ENCODE results near the gene SLC9A7.
A peak's percentile ranks its signal among the peaks of the same experiment; 100 is the strongest.
"Not testable (repeated sequence)": the region's sequence is repeated elsewhere in the genome, so short reads cannot be mapped to it uniquely, and the experiment has no call there.

Gene SLC9A7

GRCh38 chrX:46788902-46789301 is 30.0 kb upstream of the SLC9A7 start (continued):
- no peak for TF ChIP-seq ZBTB10 (tag by site-specific recombination; IDR thresholded peaks at IDR 0.05)
- no peak for TF ChIP-seq ZNF692 (tag by site-specific recombination; IDR thresholded peaks at IDR 0.05)

GRCh38 chrX:46784437-46784836 is 25.5 kb upstream of the SLC9A7 start:
- H3K9me3 ChIP-seq (ENCODE audit: control insufficient read depth, insufficient read depth, low read depth, low read length); H3K4me1 ChIP-seq (ENCODE audit: control insufficient read depth, insufficient read depth, low read length); H3K36me3 ChIP-seq (ENCODE audit: control insufficient read depth in 2 of 2, insufficient read depth in 1 of 2, low read length in 2 of 2); POLR2A ChIA-PET; H3K4me3 ChIP-seq (ENCODE audit: low read depth, low read length); H3K27ac ChIP-seq (ENCODE audit: extremely low read depth, low read depth, low read length): not testable (repeated sequence)
- CTCF ChIA-PET = interaction anchor here (0.6 to 1.0 kb wide), 2 partner anchors 12 to 308 kb away, joined by 3 to 9 read pairs; no protein-coding TSS in a partner anchor

- POLR2A ChIA-PET = no interaction called here
- Histone ChIP-seq H3K36me3 (ENCODE audit: control insufficient read depth in 2 of 2, insufficient read depth in 1 of 2, low read length in 2 of 2) (no peaks in the 10 kb centered on the region), H3K4me1 (ENCODE audit: control insufficient read depth, insufficient read depth, low read length) (no peaks in the 10 kb centered on the region), H3K9me3 (ENCODE audit: control insufficient read depth, insufficient read depth, low read depth, low read length) (no peaks in the 10 kb centered on the region), H3K4me3 (ENCODE audit: low read depth, low read length) (no peak overlapping the region), H3K27ac (ENCODE audit: extremely low read depth, low read depth, low read length) (no peak overlapping the region)
- TF ChIP-seq ZNF585B (tag by site-specific recombination; IDR thresholded peaks at IDR 0.05) = no peak
- no peak for TF ChIP-seq ZNF138 (tag by site-specific recombination; IDR thresholded peaks at IDR 0.05; ENCODE audit: borderline replicate concordance)
- no peak for TF ChIP-seq ZNF391 (tag by site-specific recombination; IDR thresholded peaks at IDR 0.05; ENCODE audit: borderline replicate concordance, low read depth)
- TF ChIP-seq ZNF223 (tag by site-specific recombination; IDR thresholded peaks at IDR 0.05) = no peak
- no peak for TF ChIP-seq RBAK (tag by site-specific recombination; IDR thresholded peaks at IDR 0.05)
- CTCF ChIA-PET = interaction anchor here (0.8 kb wide), 1 partner anchor 23 kb away, joined by 3 read pairs; the partner anchor contains the start of gene SLC9A7
These were observed 23.1 kb upstream of the SLC9A7 start for GRCh38 chrX:46782034-46782433.

- no peaks in the 10 kb centered on the region for H3K36me3 ChIP-seq (ENCODE audit: control insufficient read depth in 2 of 2, insufficient read depth in 1 of 2, low read length in 2 of 2)
- no peaks in the 10 kb centered on the region for H3K4me1 ChIP-seq (ENCODE audit: control insufficient read depth, insufficient read depth, low read length)
- no peaks in the 10 kb centered on the region for H3K9me3 ChIP-seq (ENCODE audit: control insufficient read depth, insufficient read depth, low read depth, low read length)
- H3K27ac ChIP-seq (ENCODE audit: extremely low read depth, low read depth, low read length) = no peak overlapping the region
- CTCF ChIA-PET = interaction anchor here (0.6 kb wide), 1 partner anchor 1806 kb away, joined by 3 read pairs; no protein-coding TSS in a partner anchor
- no peak overlapping the region for H3K4me3 ChIP-seq (ENCODE audit: low read depth, low read length)
- POLR2A ChIA-PET = no interaction called here
- peak; percentile 51; the same call in 1 of the 2 replicates for TF ChIP-seq OSR2 (tag by site-specific recombination; IDR thresholded peaks at IDR 0.05)
- TF ChIP-seq ZNF596 (tag by site-specific recombination; IDR thresholded peaks at IDR 0.05) = no peak
- TF ChIP-seq ZNF416 (tag by site-specific recombination; IDR thresholded peaks at IDR 0.05) = no peak
- TF ChIP-seq ZNF398 (tag by site-specific recombination; IDR thresholded peaks at IDR 0.05) = 0 out of 2 replicates have a peak, but pooled peaks have one; percentile 21
- no peak for TF ChIP-seq ZNF24 (tag by site-specific recombination; IDR thresholded peaks at IDR 0.05)
- no peak for TF ChIP-seq BCL11B (tag by site-specific recombination; IDR thresholded peaks at IDR 0.05; ENCODE audit: low read depth)
- no peak for TF ChIP-seq ZNF701 (tag by site-specific recombination; IDR thresholded peaks at IDR 0.05)
- TF ChIP-seq ZNF76 (tag by site-specific recombination; IDR thresholded peaks at IDR 0.05; ENCODE audit: borderline replicate concordance, low read depth) = no peak
- TF ChIP-seq ZNF2 (tag by site-specific recombination; IDR thresholded peaks at IDR 0.05) = no peak
- TF ChIP-seq ZNF791 (tag by site-specific recombination; IDR thresholded peaks at IDR 0.05) = no peak
- 0 out of 2 replicates have a peak, but pooled peaks have one; percentile 11 for TF ChIP-seq GLIS1 (tag by site-specific recombination; IDR thresholded peaks at IDR 0.05)
- 0 out of 2 replicates have a peak, but pooled peaks have one; percentile 33 for TF ChIP-seq ZNF692 (tag by site-specific recombination; IDR thresholded peaks at IDR 0.05)
- TF ChIP-seq BCL6B (tag by site-specific recombination; IDR thresholded peaks at IDR 0.05) = no peak
These were observed 19.3 kb upstream of the SLC9A7 start for GRCh38 chrX:46777971-46778810.
